Measurements from ENCODE around the gene SLC9B2. TPM values are rescaled to one million over a fixed set of nuclear protein-coding genes. Genes with fewer than 3 reads are reported as not detected.

The SLC9B2 gene
- total RNA-seq, 1 donor from 2014 or later: 14.6 TPM

DNA sequence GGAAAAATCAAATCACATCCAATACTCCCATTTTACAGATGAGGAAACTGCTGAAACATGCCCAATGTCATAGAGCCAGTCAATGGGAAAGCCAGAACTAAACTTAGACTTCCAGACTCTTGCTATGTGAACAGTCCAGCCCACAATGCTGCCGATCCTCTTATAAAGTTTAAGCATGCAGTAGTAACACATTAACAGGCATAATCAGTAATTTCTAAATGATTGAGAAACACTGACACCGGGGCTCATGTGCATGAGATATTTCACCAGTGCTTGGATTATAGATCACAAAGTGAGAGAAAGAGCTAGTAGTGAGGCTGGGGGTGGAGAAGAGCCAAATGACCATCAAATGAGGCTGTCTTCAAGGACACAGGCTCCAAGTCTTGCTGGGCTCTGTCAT lies 20.6 kb upstream of the SLC9B2 start:
- Mint-ChIP-seq H3K27ac (no peak overlapping the region), H3K36me3 (peaks cover 5% of the 10 kb centered on the region), H3K9me3 (no peaks in the 10 kb centered on the region), H3K4me3 (no peak overlapping the region), H3K27me3 (ENCODE audit: insufficient read depth, low read depth) (peaks cover 4% of the 10 kb centered on the region), H3K4me1 (peaks cover 24% of the 10 kb centered on the region)
- Histone ChIP-seq H3K79me2 (ENCODE audit: low read depth) (no peaks in the 10 kb centered on the region), H4K20me1 (ENCODE audit: low read depth) (no peaks in the 10 kb centered on the region), H3F3A (ENCODE audit: low read depth) (peaks cover 5% of the 10 kb centered on the region), H3K9me3 (ENCODE audit: low read depth) (no peaks in the 10 kb centered on the region), H3K36me3 (no peaks in the 10 kb centered on the region), H3K4me2 (no peak overlapping the region), H3K27ac (no peak overlapping the region), H3K4me3 (no peak overlapping the region), H3K27me3 (no peaks in the 10 kb centered on the region), H2AFZ (replicated peaks) (no peak overlapping the region), H3K4me1 (peaks cover 14% of the 10 kb centered on the region), H3K9ac (no peak overlapping the region)
- no peak for TF ChIP-seq EZH2 (IDR thresholded peaks at IDR 0.05)
- TF ChIP-seq EZH2phosphoT487 (IDR thresholded peaks at IDR 0.05): no peak
- TF ChIP-seq, protein P1, sequence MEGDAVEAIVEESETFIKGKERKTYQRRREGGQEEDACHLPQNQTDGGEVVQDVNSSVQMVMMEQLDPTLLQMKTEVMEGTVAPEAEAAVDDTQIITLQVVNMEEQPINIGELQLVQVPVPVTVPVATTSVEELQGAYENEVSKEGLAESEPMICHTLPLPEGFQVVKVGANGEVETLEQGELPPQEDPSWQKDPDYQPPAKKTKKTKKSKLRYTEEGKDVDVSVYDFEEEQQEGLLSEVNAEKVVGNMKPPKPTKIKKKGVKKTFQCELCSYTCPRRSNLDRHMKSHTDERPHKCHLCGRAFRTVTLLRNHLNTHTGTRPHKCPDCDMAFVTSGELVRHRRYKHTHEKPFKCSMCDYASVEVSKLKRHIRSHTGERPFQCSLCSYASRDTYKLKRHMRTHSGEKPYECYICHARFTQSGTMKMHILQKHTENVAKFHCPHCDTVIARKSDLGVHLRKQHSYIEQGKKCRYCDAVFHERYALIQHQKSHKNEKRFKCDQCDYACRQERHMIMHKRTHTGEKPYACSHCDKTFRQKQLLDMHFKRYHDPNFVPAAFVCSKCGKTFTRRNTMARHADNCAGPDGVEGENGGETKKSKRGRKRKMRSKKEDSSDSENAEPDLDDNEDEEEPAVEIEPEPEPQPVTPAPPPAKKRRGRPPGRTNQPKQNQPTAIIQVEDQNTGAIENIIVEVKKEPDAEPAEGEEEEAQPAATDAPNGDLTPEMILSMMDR (IDR thresholded peaks at IDR 0.05): no peak
- no peak for DNase-seq (ENCODE audit: low spot score)

DNA sequence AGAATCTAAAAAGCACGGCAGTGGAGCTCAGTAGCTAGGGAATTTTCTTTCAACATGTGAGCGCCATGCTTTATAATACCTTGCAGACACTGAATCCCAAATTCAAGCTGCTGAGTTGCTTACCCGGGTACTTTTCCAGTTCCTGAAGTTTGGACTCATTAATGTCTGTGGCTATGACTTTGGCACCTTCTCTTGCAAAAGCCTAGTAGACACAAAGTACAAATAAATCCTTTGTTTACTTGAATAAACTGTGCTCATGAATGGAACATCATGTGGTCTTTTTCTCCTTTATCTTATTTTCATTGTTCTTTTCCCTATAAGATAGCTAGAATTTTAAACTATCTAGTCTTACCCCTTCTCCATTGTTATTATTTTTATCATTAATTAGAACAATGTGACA lies 18.5 kb upstream of the SLC9B2 start:
- no peak overlapping the region for H3K9ac ChIP-seq
- H3K4me1 Mint-ChIP-seq: peaks cover 21% of the 10 kb centered on the region
- peaks cover under 1% of the 10 kb centered on the region for H3F3A ChIP-seq (ENCODE audit: low read depth)
- H3K9me3 ChIP-seq (ENCODE audit: low read depth): no peaks in the 10 kb centered on the region
- no peak for TF ChIP-seq EZH2phosphoT487 (IDR thresholded peaks at IDR 0.05)
- no peak for TF ChIP-seq EZH2 (IDR thresholded peaks at IDR 0.05)
- TF ChIP-seq, protein P1 (IDR thresholded peaks at IDR 0.05): no peak
- no peak overlapping the region for H3K4me3 ChIP-seq
- peaks cover 14% of the 10 kb centered on the region for H3K4me1 ChIP-seq
- H2AFZ ChIP-seq (replicated peaks): no peak overlapping the region
- H3K27me3 Mint-ChIP-seq (ENCODE audit: insufficient read depth, low read depth): peaks cover 2% of the 10 kb centered on the region
- H3K27ac Mint-ChIP-seq: no peak overlapping the region
- H3K79me2 ChIP-seq (ENCODE audit: low read depth): no peaks in the 10 kb centered on the region
- no peak overlapping the region for H3K4me2 ChIP-seq
- H3K4me3 Mint-ChIP-seq: no peak overlapping the region
- no peaks in the 10 kb centered on the region for H3K36me3 ChIP-seq
- H3K27me3 ChIP-seq: no peaks in the 10 kb centered on the region
- H3K9me3 Mint-ChIP-seq: no peaks in the 10 kb centered on the region
- no peak overlapping the region for H3K27ac ChIP-seq
- no peaks in the 10 kb centered on the region for H4K20me1 ChIP-seq (ENCODE audit: low read depth)
- peaks cover 9% of the 10 kb centered on the region for H3K36me3 Mint-ChIP-seq
- no peak for DNase-seq (ENCODE audit: low spot score)

DNA sequence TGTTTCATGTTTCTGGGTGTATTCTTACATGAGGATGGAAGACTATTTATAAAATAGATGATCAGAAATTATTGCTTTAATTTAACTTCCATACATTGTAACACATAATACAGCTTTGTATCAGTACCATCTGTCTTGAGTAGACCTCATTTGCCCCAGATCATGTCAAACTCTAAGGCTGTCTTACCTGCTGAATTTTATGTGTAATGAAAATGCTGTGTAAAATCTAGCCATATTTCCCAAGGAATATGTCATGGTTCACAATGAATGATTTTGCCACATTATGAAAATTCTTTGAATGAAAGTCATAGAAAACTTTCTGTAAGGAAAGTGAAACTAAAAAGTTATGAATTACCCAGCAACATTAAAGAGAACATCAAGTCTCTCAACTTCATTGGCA lies 15.7 kb upstream of the SLC9B2 start:
- H3K27me3 ChIP-seq: no peaks in the 10 kb centered on the region
- TF ChIP-seq, protein P1 (IDR thresholded peaks at IDR 0.05): no peak
- TF ChIP-seq EZH2 (IDR thresholded peaks at IDR 0.05) (no peak), EZH2phosphoT487 (IDR thresholded peaks at IDR 0.05) (no peak)
- Mint-ChIP-seq H3K27ac (no peak overlapping the region), H3K4me1 (no peaks in the 10 kb centered on the region), H3K9me3 (no peaks in the 10 kb centered on the region), H3K27me3 (ENCODE audit: insufficient read depth, low read depth) (peaks cover 2% of the 10 kb centered on the region), H3K36me3 (peaks cover 14% of the 10 kb centered on the region), H3K4me3 (no peak overlapping the region)
- no peak overlapping the region for H3K4me2 ChIP-seq
- H3K36me3 ChIP-seq: no peaks in the 10 kb centered on the region
- no peak overlapping the region for H3K27ac ChIP-seq
- no peak overlapping the region for H2AFZ ChIP-seq (replicated peaks)
- no peak for DNase-seq (ENCODE audit: low spot score)
- no peak overlapping the region for H3K4me3 ChIP-seq
- H3K4me1 ChIP-seq: no peaks in the 10 kb centered on the region
- no peaks in the 10 kb centered on the region for H3K79me2 ChIP-seq (ENCODE audit: low read depth)
- H4K20me1 ChIP-seq (ENCODE audit: low read depth): no peaks in the 10 kb centered on the region
- no peaks in the 10 kb centered on the region for H3K9me3 ChIP-seq (ENCODE audit: low read depth)
- no peaks in the 10 kb centered on the region for H3F3A ChIP-seq (ENCODE audit: low read depth)
- H3K9ac ChIP-seq: no peak overlapping the region

Data from neural progenitor cell (in vitro differentiated cells).